Muscle of arm (tissue), 12 donors: ENCODE measurements around the gene MAP3K13. TPM values are rescaled to one million over a fixed set of nuclear protein-coding genes. Genes with fewer than 3 reads are reported as not detected.
"Not testable (repeated sequence)": the region's sequence is repeated elsewhere in the genome, so short reads cannot be mapped to it uniquely, and the experiment has no call there.

ENCODE experiments used
- DNase-seq: peaks from one replicate; pipeline ENCODE4 v3.0.0-alpha.2; 2013
- polyA plus RNA-seq, 12 donors: library from polyadenylated mRNA; unstranded; fragments of 120-200 nt; gene quantifications; one replicate each; pipeline ENCODE4 v1.2.1, GENCODE V29; 2013; ENCODE audit not compliant: insufficient read length in 12 of 12

Gene MAP3K13
- polyA plus RNA-seq, 12 donors = 10.9 to 51.2 (median 19.2) TPM; not detected in 1

GRCh38 chr3:185386515-185386914 lies 23.6 kb downstream of the MAP3K13 start:
- DNase-seq = not testable (repeated sequence)

- DNase-seq = no peak
Measured at GRCh38 chr3:185387646-185388045, 24.7 kb downstream of the MAP3K13 start.

GRCh38 chr3:185393055-185393454 lies 30.1 kb downstream of the MAP3K13 start:
- DNase-seq = no peak

- no peak for DNase-seq
Measured at GRCh38 chr3:185397676-185398075, 34.7 kb downstream of the MAP3K13 start.

- DNase-seq = no peak
Measured at GRCh38 chr3:185399737-185400667, 37.1 kb downstream of the MAP3K13 start.

GRCh38 chr3:185400866-185401265 lies 37.9 kb downstream of the MAP3K13 start:
- DNase-seq = no peak

- no peak for DNase-seq
Measured at GRCh38 chr3:185401319-185401955, 38.5 kb downstream of the MAP3K13 start.

GRCh38 chr3:185402561-185402960 lies 39.6 kb downstream of the MAP3K13 start:
- peak; percentile 24 for DNase-seq

GRCh38 chr3:185403002-185403401 lies 40.1 kb downstream of the MAP3K13 start:
- DNase-seq = no peak

GRCh38 chr3:185405243-185405642 lies 42.3 kb downstream of the MAP3K13 start:
- no peak for DNase-seq

GRCh38 chr3:185405664-185406063 lies 42.7 kb downstream of the MAP3K13 start:
- DNase-seq = no peak

- DNase-seq = no peak
Measured at GRCh38 chr3:185406121-185406620, 43.2 kb downstream of the MAP3K13 start.

GRCh38 chr3:185409957-185410356 lies 47.0 kb downstream of the MAP3K13 start:
- DNase-seq = no peak

GRCh38 chr3:185411133-185411532 lies 48.2 kb downstream of the MAP3K13 start:
- DNase-seq = no peak

GRCh38 chr3:185416513-185416912 lies 53.6 kb downstream of the MAP3K13 start:
- no peak for DNase-seq

- DNase-seq = not testable (repeated sequence)
Measured at GRCh38 chr3:185418561-185418977, 55.6 kb downstream of the MAP3K13 start.

GRCh38 chr3:185420762-185421161 lies 57.8 kb downstream of the MAP3K13 start:
- peak; percentile 10 for DNase-seq

GRCh38 chr3:185421577-185422232 lies 58.8 kb downstream of the MAP3K13 start:
- DNase-seq = no peak

GRCh38 chr3:185422677-185423076 lies 59.7 kb downstream of the MAP3K13 start:
- no peak for DNase-seq

GRCh38 chr3:185423178-185423577 lies 60.2 kb downstream of the MAP3K13 start:
- DNase-seq = no peak

- DNase-seq = no peak
Measured at GRCh38 chr3:185424435-185424834, 61.5 kb downstream of the MAP3K13 start.

- no peak for DNase-seq
Measured at GRCh38 chr3:185430375-185430774, 67.4 kb downstream of the MAP3K13 start.
